Fibroblast of skin of left biceps (primary cell): ENCODE measurements around the gene S100PBP.

Experiments used
- DNase-seq, 2 experiments: peaks; one replicate each; pipeline ENCODE4 v3.0.0-alpha.2; 2013; ENCODE audit warnings: low read depth in 2 of 2

Gene S100PBP

DNA sequence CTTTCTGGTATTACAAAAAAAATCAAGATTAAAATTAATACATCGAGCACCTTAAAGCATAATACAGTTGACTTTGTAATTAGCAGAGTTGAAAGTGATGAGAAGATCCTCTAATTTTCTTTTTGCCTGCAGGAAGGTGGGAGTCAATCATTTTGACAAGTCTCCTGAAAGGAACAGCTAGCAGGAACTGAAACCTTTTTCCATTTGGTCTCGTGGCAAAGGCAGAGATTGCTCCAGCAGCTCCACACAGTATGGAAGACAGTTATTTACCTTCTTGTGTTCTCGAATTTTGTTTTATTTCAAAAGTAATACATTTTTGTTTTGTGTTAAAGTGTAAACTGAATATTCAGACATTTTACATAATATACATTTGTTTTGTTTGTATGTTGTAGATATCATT, 7.7 kb downstream of the S100PBP start:
- no peak for DNase-seq

DNA sequence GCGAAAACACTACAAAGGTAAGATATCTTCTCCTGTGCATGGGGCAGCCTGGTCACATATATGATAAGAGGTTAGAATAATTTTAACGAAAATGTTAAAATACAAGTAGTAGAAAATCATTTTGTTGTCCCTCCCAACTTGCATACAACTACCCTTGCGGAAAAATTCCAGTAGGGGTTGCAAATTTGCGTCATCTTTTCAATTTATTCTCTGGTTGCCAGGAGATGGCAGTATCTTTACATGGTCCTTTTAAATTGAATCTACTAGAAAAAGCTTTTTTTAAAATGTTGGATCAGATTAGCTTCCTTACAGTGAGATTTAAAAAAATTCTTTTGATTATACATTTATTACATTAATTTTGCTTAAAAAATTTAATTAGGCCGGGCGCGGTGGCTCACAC, 10.9 kb downstream of the S100PBP start:
- no peak for DNase-seq

DNA sequence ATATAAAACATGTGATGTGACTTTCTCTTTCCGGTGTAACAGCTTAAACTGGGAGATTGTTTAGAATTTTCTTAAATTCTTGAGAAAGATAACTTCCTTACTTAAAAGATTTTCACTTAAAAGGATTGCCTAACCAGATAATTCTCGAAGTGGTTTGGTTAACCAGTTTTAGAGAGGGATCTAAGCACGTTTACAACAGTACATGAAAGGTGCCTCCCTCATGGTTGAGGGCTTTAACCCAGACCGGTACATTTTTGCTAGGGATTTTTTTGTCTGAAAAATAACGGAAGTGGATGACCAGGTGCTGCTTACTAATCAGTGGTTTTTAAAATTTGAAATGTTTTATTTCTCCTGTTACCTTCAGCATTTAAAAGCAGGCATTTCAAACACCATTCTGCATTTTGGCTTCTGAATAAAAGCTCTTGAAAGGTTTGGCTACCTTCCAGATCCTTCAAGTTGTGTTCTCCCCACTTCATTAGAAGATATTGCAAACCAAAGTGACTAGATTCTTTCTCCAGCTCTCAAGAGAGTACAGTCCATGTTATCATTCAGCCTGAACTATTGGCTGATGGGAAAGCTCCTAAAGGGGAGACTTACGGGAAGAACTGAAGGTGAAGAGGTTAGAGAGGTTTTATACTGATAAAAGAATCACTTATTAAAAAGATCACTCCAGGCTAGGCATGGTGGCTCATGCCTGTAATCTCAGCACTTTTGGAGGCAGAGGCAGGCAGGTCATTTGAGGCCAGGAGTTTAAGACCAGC, 12.8 kb downstream of the S100PBP start:
- DNase-seq = no peak

DNA sequence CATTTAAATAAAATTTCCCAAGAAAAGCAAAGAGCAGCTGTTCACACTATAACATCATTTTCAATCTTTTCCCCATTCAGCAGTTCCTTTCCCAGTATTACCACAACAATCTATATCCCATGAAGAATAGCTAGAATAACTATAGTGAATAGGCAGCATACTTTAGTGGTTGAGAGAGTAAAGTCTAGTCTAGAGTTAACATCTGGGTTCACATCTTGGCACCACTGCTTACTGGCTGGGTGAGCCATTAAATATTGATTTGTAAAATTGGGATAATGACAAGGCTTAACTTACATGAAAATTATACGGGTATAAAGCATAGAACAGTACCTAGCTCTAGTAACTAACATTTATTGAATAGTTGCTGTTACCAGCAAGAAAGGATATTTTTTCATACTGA, 14.4 kb downstream of the S100PBP start:
- DNase-seq = no peak

DNA sequence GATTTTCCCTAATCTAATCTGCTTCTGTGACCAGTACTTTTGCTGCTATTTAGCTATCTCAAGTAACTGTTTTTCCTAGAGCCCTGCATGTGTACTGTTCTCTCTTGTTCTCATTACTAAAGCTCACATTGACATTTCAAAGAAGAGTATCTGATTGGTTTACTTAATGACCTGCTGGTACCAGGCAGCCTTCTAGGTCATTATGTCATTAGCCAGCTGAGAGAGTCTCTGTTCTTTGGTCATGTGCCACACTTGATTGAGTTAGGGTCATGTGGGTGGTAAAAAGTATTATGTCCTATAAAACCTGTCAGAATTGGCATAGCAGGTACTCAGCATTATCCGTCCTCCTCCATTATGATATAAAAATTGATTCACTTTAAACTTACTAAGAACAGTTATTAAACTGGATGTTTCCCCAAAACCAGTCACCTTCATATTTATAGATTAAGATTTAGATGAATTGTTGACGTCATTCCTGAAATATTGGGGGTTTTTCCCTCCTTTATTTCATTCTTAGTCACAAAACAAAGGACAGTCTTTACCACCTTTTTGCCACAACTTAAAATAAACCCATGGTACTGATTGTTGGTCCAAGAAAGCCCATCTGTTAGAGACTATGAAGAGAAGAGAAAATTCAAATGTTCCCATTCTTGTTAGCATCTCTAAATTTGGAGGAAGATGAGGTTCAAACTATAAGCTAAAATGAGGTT, 31.1 kb downstream of the S100PBP start:
- no peak for DNase-seq

DNA sequence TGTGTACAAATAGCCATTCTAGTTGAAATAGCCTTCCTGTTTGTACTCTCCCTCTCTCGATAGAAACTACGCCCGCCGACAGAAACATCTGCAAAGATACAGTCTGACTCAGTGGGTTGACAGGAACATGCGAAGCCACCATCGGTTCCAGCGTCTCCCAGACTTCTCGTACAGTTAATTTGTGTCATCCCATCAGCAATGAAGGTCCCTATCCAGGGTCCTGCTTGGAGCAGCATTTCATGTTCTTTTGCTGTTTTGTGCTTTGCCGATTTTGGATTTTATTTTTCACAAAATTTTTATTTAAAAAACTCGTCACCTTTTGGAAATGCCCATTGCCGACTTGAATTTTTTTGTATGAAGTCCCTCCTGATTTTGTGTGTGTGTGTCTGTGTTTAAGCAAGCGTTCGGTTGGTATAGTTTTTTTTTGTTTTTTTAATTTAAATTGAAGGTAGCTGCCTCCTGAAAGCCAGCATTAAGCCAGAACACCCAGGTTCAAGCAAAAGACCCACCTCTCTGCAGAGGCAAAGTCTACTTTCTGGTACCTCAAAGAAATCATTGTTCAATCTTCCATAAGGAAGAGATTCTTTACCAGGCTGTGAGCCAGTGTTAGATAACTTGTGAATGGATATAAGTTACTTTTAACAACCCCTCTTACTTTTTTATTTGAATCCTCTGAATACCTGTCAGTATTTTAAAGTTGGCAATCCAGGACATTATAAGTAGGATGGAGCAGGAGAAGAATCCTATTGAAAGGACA, 38.6 kb downstream of the S100PBP start:
- DNase-seq = no peak

DNA sequence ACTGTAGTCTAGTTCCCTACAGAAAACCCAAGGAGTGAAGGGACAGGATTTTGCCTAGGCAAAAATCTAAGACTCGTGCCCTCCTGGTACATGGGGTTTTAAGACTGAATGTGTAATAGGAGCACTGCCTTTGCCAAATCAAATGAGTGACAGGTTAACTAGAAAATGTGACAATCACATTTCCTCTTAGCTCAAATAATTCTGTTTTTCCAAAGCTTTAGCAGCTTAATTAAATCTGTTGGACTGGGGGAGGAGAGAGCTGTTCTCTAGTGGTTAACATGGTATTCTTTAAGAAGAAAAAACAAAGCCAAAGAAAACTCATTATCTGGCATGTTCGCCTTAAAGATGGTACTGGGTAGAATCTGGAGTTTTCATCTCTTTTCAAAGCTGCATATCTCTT, 40.7 kb downstream of the S100PBP start:
- DNase-seq = no peak

DNA sequence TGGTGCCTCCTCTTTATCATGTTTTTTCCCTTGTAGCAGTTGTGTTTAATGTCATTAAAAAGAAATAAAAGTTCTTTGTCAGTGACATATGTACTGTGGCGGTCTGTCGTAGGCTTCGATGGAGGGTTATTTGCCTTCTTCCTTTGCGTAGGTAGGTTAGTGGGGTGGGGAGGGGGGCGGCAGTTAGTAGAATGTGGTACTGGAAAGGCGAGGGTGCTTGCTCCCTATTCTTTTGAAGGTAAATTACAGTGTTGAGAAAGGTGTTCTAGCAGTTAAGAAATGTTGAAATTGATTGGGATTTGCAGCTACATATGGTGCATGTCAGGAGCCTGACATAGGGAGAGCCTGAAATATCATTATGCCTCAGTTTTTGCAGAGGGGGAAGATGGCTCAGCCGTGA, 41.3 kb downstream of the S100PBP start:
- DNase-seq = no peak

DNA sequence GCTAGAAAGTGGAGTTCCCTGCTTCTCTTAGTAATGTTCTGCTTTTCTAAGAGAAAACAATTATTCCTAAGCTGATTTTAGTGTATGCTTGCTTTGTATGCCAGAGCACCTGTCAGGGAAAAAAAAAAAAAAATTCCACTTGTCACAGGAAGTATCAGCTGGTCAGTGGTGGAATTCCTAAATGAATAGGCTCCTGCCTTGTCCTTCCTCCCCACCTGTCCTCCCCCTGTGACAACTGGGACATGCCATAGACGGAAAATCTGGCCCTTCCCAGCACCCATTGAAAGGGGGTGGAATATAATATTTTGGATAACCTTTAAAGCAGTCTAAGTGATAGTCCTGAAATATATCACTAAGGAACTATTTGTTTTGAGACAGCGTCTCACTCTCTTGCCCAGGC, 42.5 kb downstream of the S100PBP start:
- no peak for DNase-seq

DNA sequence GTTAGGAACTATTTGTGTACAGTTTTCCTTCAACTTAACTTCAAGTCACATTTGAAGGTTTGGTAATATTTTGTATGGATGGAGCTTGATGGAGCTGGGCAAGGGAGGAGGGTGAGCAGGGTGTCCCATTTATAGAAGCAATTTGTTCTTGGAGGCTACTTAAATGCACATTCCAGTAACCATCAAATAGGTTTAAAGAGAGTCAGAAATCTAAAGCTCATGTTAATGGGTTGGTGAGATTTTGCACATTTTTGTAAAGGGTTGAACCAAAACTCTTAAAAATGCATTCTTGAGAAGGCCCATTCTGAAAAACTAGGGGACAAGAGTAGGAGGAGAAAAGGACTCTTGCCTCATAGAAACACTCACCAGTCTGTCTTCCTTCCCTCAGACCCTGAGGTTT, 43.1 kb downstream of the S100PBP start:
- DNase-seq = no peak

DNA sequence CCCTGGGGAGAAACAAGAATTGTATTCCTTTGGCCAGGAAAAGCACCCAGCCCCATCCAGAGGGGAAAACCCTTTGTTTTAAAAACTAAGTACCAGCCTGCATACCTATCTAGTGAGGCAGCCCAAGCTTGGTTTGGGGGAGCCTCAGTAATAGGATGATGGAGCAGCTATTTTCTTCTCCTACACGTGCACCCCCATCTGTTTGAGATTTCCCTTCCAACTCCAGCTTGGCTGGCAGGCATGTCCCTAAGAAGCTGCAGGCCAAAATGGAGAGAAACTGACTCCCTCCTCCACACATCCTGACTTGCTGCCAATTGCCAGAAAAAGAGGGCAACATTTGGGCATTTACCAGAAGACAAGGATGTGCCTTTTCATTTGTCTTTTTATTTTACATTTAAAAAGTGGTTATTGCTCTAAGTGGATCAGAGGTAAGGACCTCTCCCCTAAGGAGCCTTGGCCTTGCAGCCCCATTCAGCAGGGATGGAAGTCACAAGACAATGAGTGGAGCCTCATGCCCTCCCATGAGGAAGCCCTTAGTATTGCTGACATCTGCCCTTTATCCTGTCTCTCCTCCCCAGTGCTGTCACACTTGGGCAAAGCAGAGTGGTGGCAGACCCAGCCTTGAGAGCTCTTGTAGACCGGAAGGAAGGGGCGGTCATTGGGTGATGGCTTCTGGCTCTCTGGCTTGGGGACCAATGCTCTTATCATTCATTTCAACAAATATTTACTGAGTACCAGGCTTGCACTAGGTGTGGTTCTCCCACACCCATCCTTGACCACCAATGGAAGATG, 44.6 kb downstream of the S100PBP start:
- no peak for DNase-seq

DNA sequence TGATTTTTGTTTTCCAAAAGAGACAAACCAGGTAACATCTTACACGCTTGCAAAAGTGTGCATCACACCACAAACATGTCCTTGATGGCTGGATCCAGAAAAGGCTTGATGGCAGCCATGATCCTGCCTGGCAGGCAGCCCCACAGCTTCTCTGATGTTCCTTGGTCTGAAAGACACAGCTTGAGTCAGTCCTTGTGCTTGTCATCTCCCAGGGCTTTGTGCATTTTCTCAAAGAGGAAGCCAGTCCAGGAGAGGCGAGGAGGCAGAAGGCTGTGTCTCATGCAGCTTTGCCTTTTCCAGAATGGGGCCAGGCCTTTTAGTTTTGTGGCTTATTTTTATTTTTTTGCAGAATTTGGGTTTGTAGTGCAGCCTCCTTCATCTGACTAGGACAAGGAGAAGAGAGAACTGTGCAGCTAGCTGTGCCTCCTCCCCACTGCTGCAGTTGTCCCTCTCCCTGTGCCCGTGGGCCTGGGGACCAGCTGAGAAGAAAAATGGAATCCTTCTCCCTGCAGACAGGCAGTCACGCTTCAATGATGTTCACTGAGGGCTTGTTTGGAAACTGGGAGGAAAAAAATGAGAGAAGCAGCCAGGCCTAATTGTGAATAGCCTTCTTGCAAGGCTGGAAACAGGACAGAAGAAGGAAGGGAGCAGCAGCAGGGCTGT, 45.9 kb downstream of the S100PBP start:
- no peak for DNase-seq

DNA sequence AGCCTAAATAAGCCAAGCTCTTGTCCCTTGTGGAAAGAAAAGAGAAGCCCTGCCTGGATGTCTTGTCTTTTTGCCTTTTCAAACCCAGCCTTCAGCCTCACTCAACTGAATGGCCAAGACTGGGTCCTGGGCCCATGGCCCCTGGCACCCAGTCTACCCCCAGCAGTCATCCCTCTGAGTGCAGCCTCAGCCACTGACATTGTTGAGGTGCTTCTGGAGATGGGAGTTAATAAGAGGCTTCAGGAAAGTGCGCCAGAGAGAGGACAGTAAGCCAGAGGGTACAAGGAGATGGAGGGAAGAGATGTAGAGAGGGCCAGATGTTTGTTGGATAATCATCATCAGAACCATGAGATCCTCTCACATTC, 46.4 kb downstream of the S100PBP start:
- no peak for DNase-seq

DNA sequence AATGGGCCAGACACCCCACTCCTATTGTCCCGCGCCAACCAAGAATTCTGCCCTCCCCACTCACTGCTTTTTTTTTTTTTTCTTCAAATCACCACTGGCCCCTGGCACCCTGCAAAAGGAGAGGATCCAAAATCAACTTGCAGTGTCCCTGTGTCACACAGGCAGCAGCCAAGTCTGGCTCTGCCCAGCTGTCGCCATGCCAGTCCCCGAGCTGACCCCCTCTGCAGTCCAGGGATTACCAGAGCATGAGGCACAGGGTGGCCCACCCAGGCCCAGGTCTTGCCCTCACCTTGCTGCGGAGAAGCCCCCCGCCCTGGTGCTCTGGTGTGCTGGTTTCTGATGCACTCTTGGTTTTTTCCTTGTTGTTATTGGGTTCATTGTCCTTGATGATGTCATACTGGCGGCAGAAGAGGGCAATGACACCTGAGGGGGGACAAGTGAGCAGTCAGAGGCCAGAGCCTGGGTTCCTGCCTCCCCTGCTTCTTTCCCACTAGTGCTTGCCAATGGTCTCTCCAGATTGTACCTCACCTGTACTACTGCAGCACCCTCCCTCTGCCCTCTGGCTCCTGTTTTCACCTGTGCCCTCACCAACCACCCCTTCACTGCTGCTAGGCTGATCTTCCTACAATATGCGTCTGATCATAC, 47.0 kb downstream of the S100PBP start:
- no peak for DNase-seq

DNA sequence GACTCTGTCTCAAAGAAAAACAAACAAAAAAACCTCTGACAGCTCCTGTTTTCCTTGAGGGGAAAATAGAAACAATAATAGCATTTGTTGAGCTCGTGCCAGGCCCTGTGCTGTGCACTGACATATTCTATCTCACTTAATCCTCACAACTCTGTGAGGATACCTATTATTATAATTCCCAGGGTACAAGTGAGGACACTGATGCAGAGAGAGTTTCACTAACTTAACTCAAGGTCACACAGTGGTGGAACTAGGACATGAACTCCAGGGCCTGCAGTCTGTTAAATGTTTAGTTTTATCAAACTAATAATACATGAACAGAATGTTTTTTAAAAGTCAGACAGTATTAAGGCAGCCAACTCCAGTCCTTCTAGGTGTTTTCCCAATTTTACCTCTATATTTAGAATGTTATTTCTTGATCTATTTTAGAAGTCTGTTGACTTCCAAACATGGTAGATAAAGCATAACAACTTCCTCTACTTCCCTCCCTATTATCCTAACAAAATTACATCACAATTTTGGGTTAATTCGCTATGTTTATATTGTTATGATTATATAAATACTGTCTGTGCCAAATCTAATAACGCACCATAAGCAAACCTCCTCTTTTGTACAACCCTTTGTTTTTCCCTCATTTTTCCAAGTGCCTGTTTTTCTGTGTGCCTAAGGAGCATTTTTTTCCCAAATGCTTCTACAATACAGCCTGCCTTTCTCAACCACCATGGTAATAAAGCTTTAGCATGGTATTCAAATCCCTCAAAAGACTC, 48.4 kb downstream of the S100PBP start:
- DNase-seq = no peak

DNA sequence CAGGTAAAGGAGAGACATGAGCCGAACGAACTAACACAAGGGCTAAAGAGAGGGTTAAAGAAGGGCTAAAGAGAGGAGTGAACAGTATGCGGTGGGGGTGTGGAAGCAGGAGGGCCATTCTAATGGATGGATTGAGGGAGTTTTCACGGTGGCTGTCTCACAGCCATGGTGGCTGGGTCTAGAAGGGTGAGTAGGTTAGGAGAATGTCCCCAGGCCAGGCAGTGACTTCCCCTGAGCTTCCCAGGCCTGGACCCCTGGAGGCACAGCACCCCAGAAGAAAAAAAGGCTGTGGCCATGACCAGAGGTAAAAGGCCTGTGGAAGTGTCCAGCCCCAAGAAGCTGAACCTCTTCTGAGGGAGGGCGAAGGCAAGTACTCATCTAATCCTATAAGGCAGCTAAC, 49.7 kb downstream of the S100PBP start:
- no peak for DNase-seq

DNA sequence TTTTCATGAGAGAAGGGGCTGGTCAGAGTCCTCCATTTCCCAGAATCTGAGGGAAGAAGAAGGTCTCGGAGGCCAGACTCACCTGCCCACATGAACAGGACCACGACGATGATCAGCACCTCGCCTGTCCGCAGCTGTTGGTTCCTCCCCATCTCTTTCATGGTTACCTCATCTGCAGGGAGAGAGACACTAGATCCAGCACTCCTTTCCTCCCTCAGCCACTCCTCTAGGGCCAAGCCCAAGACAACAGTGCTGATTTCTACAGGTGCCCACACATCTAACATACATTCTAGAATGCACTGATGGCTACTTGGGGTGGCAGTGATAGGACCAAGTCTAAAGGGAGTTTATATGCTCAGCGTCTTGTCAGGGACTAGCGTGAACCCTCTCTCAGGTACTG, 50.2 kb downstream of the S100PBP start:
- DNase-seq = no peak

DNA sequence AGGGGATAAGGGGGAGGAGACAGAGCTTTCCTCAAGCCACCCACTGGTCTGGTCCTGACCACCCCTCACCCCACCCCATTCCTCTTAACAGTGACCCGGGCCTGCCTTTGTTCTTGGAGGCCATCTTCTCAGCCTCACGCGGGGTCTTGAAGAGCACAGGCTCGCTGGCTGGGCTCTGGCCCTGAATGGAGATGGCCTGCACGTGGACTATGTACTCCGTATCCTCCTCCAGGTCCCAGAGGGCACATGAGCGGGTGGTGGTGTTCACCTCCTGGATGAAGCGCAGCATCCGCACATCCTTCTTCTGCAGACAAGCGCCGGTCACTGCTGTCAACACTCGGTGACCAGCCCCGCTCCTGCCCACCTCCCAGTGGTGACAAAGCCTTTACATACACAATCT, 50.6 kb downstream of the S100PBP start:
- DNase-seq = no peak

DNA sequence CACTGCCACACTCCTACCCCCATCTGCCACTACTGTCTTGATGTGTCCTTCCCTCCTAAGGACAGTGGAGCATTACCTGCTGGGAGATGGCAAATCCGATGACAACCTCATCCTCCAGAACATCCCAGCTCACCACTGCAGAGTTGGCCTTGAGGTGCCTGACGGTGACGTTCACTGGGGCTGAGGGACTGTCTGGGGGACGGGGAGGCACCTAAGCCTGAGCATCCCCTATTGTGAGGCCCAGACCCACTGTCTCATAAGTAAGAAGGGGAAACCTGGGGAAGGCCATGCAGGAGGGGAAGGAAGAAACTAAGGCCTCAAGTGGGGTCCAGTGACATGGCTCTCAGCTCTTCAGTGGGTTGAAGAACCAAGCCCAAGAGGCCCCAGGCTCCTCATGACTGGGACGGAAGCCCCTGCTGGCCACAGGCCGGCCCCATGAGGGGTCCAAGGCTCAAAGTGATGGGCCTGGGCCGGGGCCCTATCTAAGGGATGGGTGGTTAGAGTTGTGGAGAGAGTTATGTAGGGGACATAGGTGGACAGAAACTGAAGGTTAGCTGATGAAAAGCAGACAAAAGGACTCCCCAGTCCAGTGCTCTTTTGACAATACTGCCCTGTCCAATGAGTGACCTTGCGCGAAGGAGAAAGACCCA, 51.5 kb downstream of the S100PBP start:
- DNase-seq = no peak
